CD14-positive monocyte (primary cell): ENCODE results near the gene CYP19A1. TPM values are rescaled to one million over a fixed set of nuclear protein-coding genes. Genes with fewer than 3 reads are reported as not detected.
A peak's percentile ranks its signal among the peaks of the same experiment; 100 is the strongest.
"Not testable (repeated sequence)": the region's sequence is repeated elsewhere in the genome, so short reads cannot be mapped to it uniquely, and the experiment has no call there.

ENCODE experiments used
- DNase-seq, 3 donors: peaks; one replicate each; pipeline ENCODE4 v3.0.0-alpha.2; 2011 to 2022
- H2AFZ ChIP-seq: 2 replicates; pipeline ENCODE4 v1.6.0; 2012; ENCODE audit warnings: mild to moderate bottlenecking, low read depth, low read length, inconsistent platforms; ENCODE audit not compliant: insufficient read depth, poor library complexity, severe bottlenecking
- H3K27ac ChIP-seq, 2 donors: 1 replicate in 1 of 2; 2 replicates in 1 of 2; pipeline ENCODE4 v1.5.1; 2012 to 2013; ENCODE audit warnings: low read length in 2 of 2, control low read depth in 1 of 2, inconsistent platforms in 1 of 2, low read depth in 1 of 2, mild to moderate bottlenecking in 1 of 2
- H3K27me3 ChIP-seq, 2 donors: one replicate each; pipeline versions ENCODE4 v1.6.0 to v1.6.1; 2011 to 2013; ENCODE audit warnings: low read length in 2 of 2; ENCODE audit not compliant: control insufficient read depth in 2 of 2, insufficient read depth in 2 of 2
- H3K36me3 ChIP-seq, 2 donors: replicated peaks in 1 of 2; 1 replicate in 1 of 2; 2 replicates in 1 of 2; pipeline versions ENCODE4 v1.5.1 to v1.6.1; 2012 to 2013; ENCODE audit warnings: low read length in 2 of 2, control low read depth in 1 of 2, inconsistent platforms in 1 of 2, mild to moderate bottlenecking in 1 of 2; ENCODE audit not compliant: insufficient read depth in 2 of 2, control insufficient read depth in 1 of 2
- H3K4me1 ChIP-seq, 2 donors: 1 replicate in 1 of 2; 2 replicates in 1 of 2; pipeline versions ENCODE4 v1.5.1 to v1.6.1; 2012 to 2013; ENCODE audit warnings: low read length in 2 of 2, control low read depth in 1 of 2, inconsistent platforms in 1 of 2, mild to moderate bottlenecking in 1 of 2, moderate library complexity in 1 of 2; ENCODE audit not compliant: insufficient read depth in 2 of 2, control insufficient read depth in 1 of 2
- H3K4me2 ChIP-seq: replicated peaks from 2 replicates; pipeline ENCODE3; 2012; ENCODE audit warnings: low read length, moderate library complexity, mild to moderate bottlenecking; ENCODE audit not compliant: poor library complexity, severe bottlenecking; ENCODE audit errors: extremely low read depth
- H3K4me3 ChIP-seq, 3 experiments: fragments of 200-600 bp in 1 of 3; sonication (generic) in 1 of 3; replicated peaks in 1 of 3; 1 replicate in 2 of 3; 2 replicates in 1 of 3; pipeline ENCODE4 v1.5.1; 2011 to 2013; ENCODE audit warnings: low read length in 3 of 3, mild to moderate bottlenecking in 3 of 3, control low read depth in 2 of 3, low read depth in 2 of 3, inconsistent platforms in 1 of 3, moderate library complexity in 1 of 3
- H3K79me2 ChIP-seq: 2 replicates; pipeline ENCODE4 v1.6.0; 2012; ENCODE audit warnings: mild to moderate bottlenecking, control low read depth, inconsistent platforms, low read length, moderate library complexity; ENCODE audit not compliant: insufficient read depth
- H3K9ac ChIP-seq: 2 replicates; pipeline ENCODE4 v1.6.0; 2017; ENCODE audit warnings: low read length, mild to moderate bottlenecking; ENCODE audit not compliant: insufficient read depth, poor library complexity, severe bottlenecking
- H3K9me3 ChIP-seq, 2 donors: replicated peaks in 1 of 2; 1 replicate in 1 of 2; 2 replicates in 1 of 2; pipeline versions ENCODE4 v1.5.1 to v1.6.1; 2012 to 2013; ENCODE audit warnings: low read length in 2 of 2, control low read depth in 1 of 2; ENCODE audit not compliant: control insufficient read depth in 1 of 2, insufficient read depth in 1 of 2
- H4K20me1 ChIP-seq: 2 replicates; pipeline ENCODE4 v1.6.0; 2012; ENCODE audit warnings: mild to moderate bottlenecking, low read length, control low read depth, moderate library complexity; ENCODE audit not compliant: insufficient read depth
- H3K27ac Mint-ChIP-seq, 7 donors: one replicate each; pipeline ENCODE4 v1.8.0; 2020; ENCODE audit warnings: mild to moderate bottlenecking in 7 of 7, mixed read lengths in 7 of 7, moderate library complexity in 6 of 7, inconsistent platforms in 2 of 7
- H3K27me3 Mint-ChIP-seq, 3 donors: one replicate each; pipeline ENCODE4 v1.8.0; 2021 to 2022; ENCODE audit warnings: low read depth in 3 of 3, mild to moderate bottlenecking in 3 of 3, mixed read lengths in 3 of 3, moderate library complexity in 3 of 3, inconsistent platforms in 1 of 3
- H3K36me3 Mint-ChIP-seq, 2 donors: one replicate each; pipeline ENCODE4 v1.8.0; 2020; ENCODE audit warnings: mixed read lengths in 2 of 2, inconsistent platforms in 1 of 2, mild to moderate bottlenecking in 1 of 2
- H3K4me1 Mint-ChIP-seq: one replicate; pipeline ENCODE4 v1.8.0; 2020; ENCODE audit warnings: mild to moderate bottlenecking, mixed read lengths
- H3K4me3 Mint-ChIP-seq, 2 donors: one replicate each; pipeline ENCODE4 v1.8.0; 2020; ENCODE audit warnings: mild to moderate bottlenecking in 2 of 2, mixed read lengths in 2 of 2, moderate library complexity in 1 of 2
- H3K9me3 Mint-ChIP-seq, 7 donors: one replicate each; pipeline ENCODE4 v1.8.0; 2020 to 2022; ENCODE audit warnings: mixed read lengths in 7 of 7, mild to moderate bottlenecking in 6 of 7, moderate library complexity in 6 of 7, inconsistent platforms in 2 of 7
- WGBS: methylation state at CpG from one replicate; pipeline ENCODE4 v1.1.5; 2013; ENCODE audit warnings: missing lambda C conversion rate; ENCODE audit not compliant: insufficient coverage; 5-methylcytosine and 5-hydroxymethylcytosine counted together
- intact Hi-C, 2 donors: fragments of 100-400 bp; cut with micrococcal nuclease; formaldehyde crosslinking; loops; one replicate each; pipeline versions ENCODE4 v1.15.0 to v1.15.1; 2023
- polyA plus RNA-seq, 3 donors: library from polyadenylated mRNA; depleted of rRNA in 1 of 3; unstranded in 2 of 3; stranded (reverse) in 1 of 3; fragments of 300-500 nt in 2 of 3; fragments of >200 nt in 1 of 3; fragmentation: Illumina TruSeq in 2 of 3; gene quantifications; 1 replicate in 2 of 3; 2 replicates in 1 of 3; pipeline ENCODE4 v1.2.3, GENCODE V29; 2012 to 2021
- TF ChIP-seq, protein P1 (sequence below): fragments of 200-600 bp; IDR thresholded peaks from one replicate; pipeline ENCODE4 v1.8.0; 2022; ENCODE audit warnings: antibody characterized with exemption, mild to moderate bottlenecking

Gene CYP19A1
- polyA plus RNA-seq, 3 donors: not detected

- Histone ChIP-seq H3K27me3 (peaks cover 0 to 4% of the 10 kb centered on the region in 2 donors), H3K4me3 (no peak overlapping the region), H2AFZ (no peak overlapping the region), H3K4me2 (no peak overlapping the region), H3K27ac (no peak overlapping the region), H3K9ac (no peak overlapping the region), H3K36me3 (no peaks in the 10 kb centered on the region), H4K20me1 (no peaks in the 10 kb centered on the region), H3K9me3 (no peaks in the 10 kb centered on the region), H3K79me2 (no peaks in the 10 kb centered on the region), H3K4me1 (peaks cover 58 to 74% of the 10 kb centered on the region in 2 donors)
- H3K27ac Mint-ChIP-seq: peak overlapping the region in 1 of 7 donors; percentile 72
- no peak for DNase-seq
- WGBS: 100% methylated on average over 2 of the region's 8 CpGs
- TF ChIP-seq, protein P1, sequence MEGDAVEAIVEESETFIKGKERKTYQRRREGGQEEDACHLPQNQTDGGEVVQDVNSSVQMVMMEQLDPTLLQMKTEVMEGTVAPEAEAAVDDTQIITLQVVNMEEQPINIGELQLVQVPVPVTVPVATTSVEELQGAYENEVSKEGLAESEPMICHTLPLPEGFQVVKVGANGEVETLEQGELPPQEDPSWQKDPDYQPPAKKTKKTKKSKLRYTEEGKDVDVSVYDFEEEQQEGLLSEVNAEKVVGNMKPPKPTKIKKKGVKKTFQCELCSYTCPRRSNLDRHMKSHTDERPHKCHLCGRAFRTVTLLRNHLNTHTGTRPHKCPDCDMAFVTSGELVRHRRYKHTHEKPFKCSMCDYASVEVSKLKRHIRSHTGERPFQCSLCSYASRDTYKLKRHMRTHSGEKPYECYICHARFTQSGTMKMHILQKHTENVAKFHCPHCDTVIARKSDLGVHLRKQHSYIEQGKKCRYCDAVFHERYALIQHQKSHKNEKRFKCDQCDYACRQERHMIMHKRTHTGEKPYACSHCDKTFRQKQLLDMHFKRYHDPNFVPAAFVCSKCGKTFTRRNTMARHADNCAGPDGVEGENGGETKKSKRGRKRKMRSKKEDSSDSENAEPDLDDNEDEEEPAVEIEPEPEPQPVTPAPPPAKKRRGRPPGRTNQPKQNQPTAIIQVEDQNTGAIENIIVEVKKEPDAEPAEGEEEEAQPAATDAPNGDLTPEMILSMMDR: no peak
- H3K9me3 Mint-ChIP-seq: peaks cover 0 to 3% (median 0%) of the 10 kb centered on the region in 7 donors
- peaks cover 0 to 2% of the 10 kb centered on the region in 2 donors for H3K36me3 Mint-ChIP-seq
- intact Hi-C loops: no loop called here
- H3K4me3 Mint-ChIP-seq: peak overlapping the region in 1 of 2 donors; percentile 9
- H3K4me1 Mint-ChIP-seq: peaks cover 70% of the 10 kb centered on the region
- H3K27me3 Mint-ChIP-seq: peaks cover 9 to 15% (median 11%) of the 10 kb centered on the region in 3 donors
Observed at GRCh38 chr15:51190424-51191068, 147.8 kb downstream of the CYP19A1 start.

DNA sequence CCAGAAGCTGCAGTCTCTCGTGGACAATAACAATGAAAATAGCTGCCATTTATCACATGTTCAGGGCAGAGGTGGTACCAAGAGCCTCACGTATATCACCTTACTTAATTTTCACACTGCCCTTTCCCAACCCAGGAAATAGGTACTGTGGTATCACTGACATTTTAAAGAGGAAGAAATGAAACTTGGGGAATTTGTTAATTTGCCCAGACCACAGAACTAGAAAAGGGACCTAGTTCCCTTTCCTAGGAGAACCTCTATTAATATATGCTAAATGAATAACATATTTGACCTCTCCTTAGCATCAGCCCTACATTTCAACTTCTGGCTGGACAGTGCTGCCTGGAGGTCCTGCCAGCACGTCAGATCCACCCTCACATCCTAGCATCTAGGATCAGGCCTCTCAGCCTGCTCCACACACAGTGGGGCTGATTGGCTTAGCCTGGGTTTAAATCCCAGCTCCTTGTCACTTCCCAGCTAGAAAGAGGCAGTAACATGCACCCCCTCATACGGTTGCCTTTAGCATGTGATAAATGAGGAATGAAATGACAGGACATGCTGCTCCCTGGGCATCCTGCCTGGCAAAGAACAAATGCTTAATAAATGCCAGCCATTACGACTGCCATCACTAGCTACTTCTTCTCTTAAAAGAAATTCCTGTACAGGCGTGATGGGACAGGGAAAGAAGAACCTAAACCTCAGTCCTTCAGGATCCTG lies 148.6 kb downstream of the CYP19A1 start:
- Histone ChIP-seq H3K4me3 (peak overlapping the region in 1 of 3 experiments; percentile 17), H3K9me3 (no peaks in the 10 kb centered on the region), H3K36me3 (no peaks in the 10 kb centered on the region), H3K27ac (peak overlapping the region in 1 of 2 donors; percentile 16), H3K4me2 (peak overlapping the region; percentile 43), H3K27me3 (peaks cover 0 to 4% of the 10 kb centered on the region in 2 donors), H3K79me2 (no peaks in the 10 kb centered on the region), H3K9ac (no peak overlapping the region), H3K4me1 (peaks cover 65 to 81% of the 10 kb centered on the region in 2 donors), H4K20me1 (no peaks in the 10 kb centered on the region), H2AFZ (no peak overlapping the region)
- Mint-ChIP-seq H3K4me1 (peaks cover 73% of the 10 kb centered on the region), H3K9me3 (peaks cover 0 to 3% (median 0%) of the 10 kb centered on the region in 7 donors), H3K27me3 (peaks cover 9 to 15% (median 11%) of the 10 kb centered on the region in 3 donors), H3K4me3 (peak overlapping the region in 1 of 2 donors; percentile 65), H3K36me3 (peaks cover 0 to 2% of the 10 kb centered on the region in 2 donors), H3K27ac (peak overlapping the region in 3 of 7 donors; percentile 15 to 75 (median 30))
- DNase-seq: peak; percentile 27 to 76 (median 55)
- intact Hi-C loops: no loop called here
- TF ChIP-seq, protein P1: no peak
- WGBS: 54% methylated on average over 2 of the region's 6 CpGs

DNA sequence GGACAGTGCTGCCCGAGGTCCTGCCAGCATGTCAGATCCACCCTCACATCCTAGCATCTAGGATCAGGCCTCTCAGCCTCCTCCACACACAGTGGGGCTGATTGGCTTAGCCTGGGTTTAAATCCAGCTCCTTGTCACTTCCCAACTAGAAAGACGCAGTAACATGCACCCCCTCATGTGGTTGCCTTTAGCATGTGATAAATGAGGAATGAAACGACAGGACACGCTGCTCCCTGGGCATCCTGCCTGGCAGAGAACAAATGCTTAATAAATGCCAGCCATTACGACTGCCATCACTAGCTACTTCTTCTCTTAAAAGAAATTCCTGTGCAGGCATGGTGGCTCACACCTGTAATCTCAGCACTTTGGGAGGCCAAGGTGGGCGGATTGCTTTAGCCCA lies 149.6 kb downstream of the CYP19A1 start:
- H3K27me3 ChIP-seq, H3K36me3 ChIP-seq, H3K9ac ChIP-seq, H3K4me3 Mint-ChIP-seq, H2AFZ ChIP-seq, H4K20me1 ChIP-seq, H3K27ac Mint-ChIP-seq, H3K36me3 Mint-ChIP-seq, intact Hi-C loops, H3K27ac ChIP-seq, H3K9me3 Mint-ChIP-seq, H3K4me3 ChIP-seq, H3K27me3 Mint-ChIP-seq, DNase-seq, H3K79me2 ChIP-seq, H3K4me2 ChIP-seq, H3K9me3 ChIP-seq: not testable (repeated sequence)
- H3K4me1 Mint-ChIP-seq: peaks cover 84% of the 10 kb centered on the region
- H3K4me1 ChIP-seq: peaks cover 73 to 91% of the 10 kb centered on the region in 2 donors
- 100% methylated on average over 1 of the region's 6 CpGs for WGBS
